Trophoblast cell (in vitro differentiated cells and primary cell): ENCODE measurements around the gene ATL1.

Experiments used
- DNase-seq, 2 donors: peaks; one replicate each; pipeline ENCODE4 v3.0.0-alpha.2; 2016
- H2AFZ ChIP-seq: 2 replicates; pipeline ENCODE4 v1.6.1; 2013; ENCODE audit warnings: low read length, moderate library complexity, mild to moderate bottlenecking; ENCODE audit not compliant: insufficient read depth, poor library complexity
- H2AK5ac ChIP-seq: 2 replicates; pipeline ENCODE4 v1.6.1; 2013; ENCODE audit warnings: mild to moderate bottlenecking, low read length
- H2BK120ac ChIP-seq: 2 replicates; pipeline ENCODE4 v1.6.1; 2013; ENCODE audit warnings: low read length, mild to moderate bottlenecking, moderate library complexity; ENCODE audit not compliant: insufficient read depth, poor library complexity
- H2BK12ac ChIP-seq: 2 replicates; pipeline ENCODE4 v1.6.1; 2013; ENCODE audit warnings: mild to moderate bottlenecking, low read length, moderate library complexity
- H2BK5ac ChIP-seq: 2 replicates; pipeline ENCODE4 v1.6.1; 2013; ENCODE audit warnings: low read length, low read depth, moderate library complexity, mild to moderate bottlenecking; ENCODE audit not compliant: poor library complexity
- H3K14ac ChIP-seq: 2 replicates; pipeline ENCODE4 v1.6.1; 2013; ENCODE audit warnings: mild to moderate bottlenecking, low read length
- H3K18ac ChIP-seq: 2 replicates; pipeline ENCODE4 v1.6.1; 2013; ENCODE audit warnings: mild to moderate bottlenecking, low read length
- H3K23ac ChIP-seq: 2 replicates; pipeline ENCODE4 v1.6.1; 2013; ENCODE audit warnings: low read length
- H3K27ac ChIP-seq: 2 replicates; pipeline ENCODE4 v1.5.1; 2013; ENCODE audit warnings: low read depth, mild to moderate bottlenecking, inconsistent platforms, low read length, moderate library complexity
- H3K27me3 ChIP-seq: 2 replicates; pipeline ENCODE4 v1.6.1; 2013; ENCODE audit warnings: inconsistent platforms, mild to moderate bottlenecking, low read length, moderate library complexity; ENCODE audit not compliant: insufficient read depth
- H3K36me3 ChIP-seq, 2 experiments: 1 replicate in 1 of 2; 2 replicates in 1 of 2; pipeline ENCODE4 v1.6.1; 2013; ENCODE audit warnings: low read length in 2 of 2, mild to moderate bottlenecking in 2 of 2, moderate library complexity in 1 of 2; ENCODE audit not compliant: insufficient read depth in 2 of 2, control insufficient read depth in 1 of 2
- H3K4ac ChIP-seq: 2 replicates; pipeline ENCODE4 v1.6.1; 2013; ENCODE audit warnings: low read depth, mild to moderate bottlenecking, low read length, moderate library complexity
- H3K4me1 ChIP-seq, 2 experiments: 1 replicate in 1 of 2; 2 replicates in 1 of 2; pipeline ENCODE4 v1.6.1; 2013; ENCODE audit warnings: low read length in 2 of 2, mild to moderate bottlenecking in 2 of 2, moderate library complexity in 1 of 2; ENCODE audit not compliant: insufficient read depth in 2 of 2, control insufficient read depth in 1 of 2
- H3K4me2 ChIP-seq: 2 replicates; pipeline ENCODE4 v1.6.1; 2013; ENCODE audit warnings: inconsistent platforms, mild to moderate bottlenecking, low read length, moderate library complexity
- H3K4me3 ChIP-seq: 2 replicates; pipeline ENCODE4 v1.5.1; 2013; ENCODE audit warnings: mild to moderate bottlenecking, low read depth, low read length, inconsistent platforms
- H3K79me1 ChIP-seq: one replicate; pipeline ENCODE4 v1.6.1; 2013; ENCODE audit warnings: low read length
- H3K79me2 ChIP-seq: 2 replicates; pipeline ENCODE4 v1.6.1; 2013; ENCODE audit warnings: low read length, mild to moderate bottlenecking; ENCODE audit not compliant: control insufficient read depth, insufficient read depth, poor library complexity
- H3K9ac ChIP-seq: 2 replicates; pipeline ENCODE4 v1.6.1; 2013; ENCODE audit warnings: mild to moderate bottlenecking, low read length
- H3K9me3 ChIP-seq: 2 replicates; pipeline ENCODE4 v1.6.1; 2013; ENCODE audit warnings: low read depth, mild to moderate bottlenecking, control low read depth, inconsistent platforms, low read length; ENCODE audit not compliant: insufficient read depth
- H4K12ac ChIP-seq: 2 replicates; pipeline ENCODE4 v1.6.1; 2013; ENCODE audit warnings: low read depth, mild to moderate bottlenecking, low read length, moderate library complexity
- H4K8ac ChIP-seq: 2 replicates; pipeline ENCODE4 v1.6.1; 2013; ENCODE audit warnings: low read depth, mild to moderate bottlenecking, low read length, moderate library complexity
- H4K91ac ChIP-seq: one replicate; pipeline ENCODE4 v1.6.1; 2013; ENCODE audit warnings: low read depth, mild to moderate bottlenecking, low read length, moderate library complexity
- WGBS: extraction: QIAGEN DNeasy Blood & Tissue Kit; methylation state at CpG from one replicate; pipeline ENCODE4 v1.1.7; 2013; ENCODE audit warnings: missing lambda C conversion rate; ENCODE audit not compliant: insufficient read length, insufficient coverage; ENCODE audit errors: extremely low coverage; 5-methylcytosine and 5-hydroxymethylcytosine counted together

The ATL1 gene

DNA sequence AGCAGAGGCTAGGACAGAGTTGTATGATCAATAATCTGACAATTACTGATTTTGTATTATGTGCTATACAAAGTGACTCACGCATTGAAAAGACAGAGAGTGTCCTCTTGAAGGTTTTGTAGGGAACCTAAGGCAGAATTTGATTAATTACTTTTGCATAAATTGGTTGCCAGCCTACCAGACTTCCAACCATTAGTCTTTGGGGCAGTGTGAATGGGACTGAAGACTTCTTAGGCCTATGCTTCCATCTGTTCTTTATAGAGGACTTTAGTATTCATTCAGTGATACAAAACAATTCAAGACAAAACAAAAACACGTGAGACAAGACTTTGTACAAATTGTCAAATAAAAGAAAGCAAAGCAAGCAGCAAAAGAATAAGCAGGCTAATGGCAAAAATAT lies 46.5 kb downstream of the ATL1 start:
- no peak for DNase-seq
- Histone ChIP-seq H3K4me3 (no peak overlapping the region), H4K91ac (no peak overlapping the region), H3K18ac (no peak overlapping the region), H3K27ac (no peak overlapping the region), H2BK5ac (no peak overlapping the region), H3K14ac (no peak overlapping the region), H3K9me3 (no peaks in the 10 kb centered on the region), H2AK5ac (no peak overlapping the region), H3K4me2 (no peak overlapping the region), H3K23ac (no peak overlapping the region), H2BK12ac (no peak overlapping the region), H3K4me1 (no peaks in the 10 kb centered on the region), H2AFZ (no peak overlapping the region), H4K8ac (no peak overlapping the region), H3K36me3 (no peaks in the 10 kb centered on the region), H4K12ac (no peak overlapping the region), H2BK120ac (no peak overlapping the region), H3K79me2 (no peaks in the 10 kb centered on the region), H3K4ac (no peak overlapping the region), H3K9ac (no peak overlapping the region), H3K27me3 (no peaks in the 10 kb centered on the region), H3K79me1 (no peaks in the 10 kb centered on the region)
- WGBS = no CpG with 5 or more reads among the region's 2 CpGs

- no peak overlapping the region for H2BK12ac ChIP-seq
- no peak overlapping the region for H3K27ac ChIP-seq
- no peak overlapping the region for H2BK5ac ChIP-seq
- no peak overlapping the region for H3K4me3 ChIP-seq
- H3K79me2 ChIP-seq = no peaks in the 10 kb centered on the region
- no peaks in the 10 kb centered on the region for H3K9me3 ChIP-seq
- H4K8ac ChIP-seq = no peak overlapping the region
- no CpG with 5 or more reads among the region's 3 CpGs for WGBS
- no peak overlapping the region for H3K4me2 ChIP-seq
- H4K12ac ChIP-seq = no peak overlapping the region
- no peak overlapping the region for H3K9ac ChIP-seq
- no peaks in the 10 kb centered on the region for H3K36me3 ChIP-seq
- H3K23ac ChIP-seq = no peak overlapping the region
- no peak overlapping the region for H3K14ac ChIP-seq
- no peak overlapping the region for H2AK5ac ChIP-seq
- H3K18ac ChIP-seq = no peak overlapping the region
- no peak overlapping the region for H2BK120ac ChIP-seq
- no peaks in the 10 kb centered on the region for H3K27me3 ChIP-seq
- H4K91ac ChIP-seq = no peak overlapping the region
- H3K79me1 ChIP-seq = no peaks in the 10 kb centered on the region
- no peaks in the 10 kb centered on the region for H3K4me1 ChIP-seq
- no peak for DNase-seq
- no peak overlapping the region for H3K4ac ChIP-seq
- H2AFZ ChIP-seq = no peak overlapping the region
These were observed 47.2 kb downstream of the ATL1 start for GRCh38 chr14:50607181-50607580.

DNA sequence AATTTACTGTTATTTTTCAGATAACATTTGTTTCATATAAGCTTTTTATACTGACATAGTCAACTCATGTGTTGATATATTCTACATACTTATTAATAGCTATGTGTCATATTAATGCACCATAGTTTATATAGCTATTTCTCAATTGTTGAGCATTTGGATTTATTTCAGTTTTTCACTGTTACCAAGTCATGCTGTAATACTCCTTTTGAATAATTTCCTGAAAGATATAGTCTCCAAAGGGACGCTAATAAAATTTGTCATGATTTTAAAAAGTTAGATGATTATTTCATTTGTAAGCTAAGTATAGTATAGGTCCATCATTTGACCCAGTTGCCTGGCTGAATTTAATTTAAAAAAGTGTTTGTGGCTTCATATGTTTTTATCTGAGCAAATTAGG lies 47.8 kb downstream of the ATL1 start:
- no peak overlapping the region for H3K4me3 ChIP-seq
- no peaks in the 10 kb centered on the region for H3K79me1 ChIP-seq
- H3K79me2 ChIP-seq = no peaks in the 10 kb centered on the region
- no peaks in the 10 kb centered on the region for H3K9me3 ChIP-seq
- no peaks in the 10 kb centered on the region for H3K27me3 ChIP-seq
- no peak overlapping the region for H3K4ac ChIP-seq
- no peak overlapping the region for H3K9ac ChIP-seq
- no peak for DNase-seq
- H2AFZ ChIP-seq = no peak overlapping the region
- no peak overlapping the region for H4K91ac ChIP-seq
- H3K18ac ChIP-seq = no peak overlapping the region
- H3K27ac ChIP-seq = no peak overlapping the region
- WGBS = no CpG with 5 or more reads among the region's 1 CpG
- H3K14ac ChIP-seq = no peak overlapping the region
- H3K4me2 ChIP-seq = no peak overlapping the region
- H3K36me3 ChIP-seq = no peaks in the 10 kb centered on the region
- H4K12ac ChIP-seq = no peak overlapping the region
- H3K23ac ChIP-seq = no peak overlapping the region
- H2BK5ac ChIP-seq = no peak overlapping the region
- no peak overlapping the region for H2BK12ac ChIP-seq
- H3K4me1 ChIP-seq = no peaks in the 10 kb centered on the region
- no peak overlapping the region for H2AK5ac ChIP-seq
- H4K8ac ChIP-seq = no peak overlapping the region
- no peak overlapping the region for H2BK120ac ChIP-seq

DNA sequence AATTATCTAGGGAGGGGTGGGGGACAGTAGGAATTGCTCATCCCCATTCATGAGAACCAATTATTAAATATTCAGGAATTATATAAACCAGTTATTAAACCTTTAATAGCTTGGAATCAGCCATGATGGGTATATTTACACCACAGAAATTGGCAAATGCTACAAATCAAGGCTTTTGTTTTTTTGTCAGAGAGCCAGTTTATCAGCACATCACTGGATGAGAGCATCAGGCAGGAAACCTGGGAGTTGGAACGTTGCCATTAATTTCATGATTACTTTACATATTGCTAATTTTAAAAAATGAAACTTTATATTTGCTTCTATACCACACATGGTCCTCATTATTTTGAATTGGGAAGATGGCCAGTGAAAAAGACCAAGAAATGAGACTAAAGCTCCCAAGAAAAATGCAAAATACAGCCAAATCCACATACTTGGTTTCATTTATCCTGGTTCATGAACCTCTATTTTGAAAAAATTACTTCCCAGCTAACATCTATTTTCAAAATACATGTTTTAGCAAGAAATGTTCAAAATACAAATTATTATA lies 48.4 kb downstream of the ATL1 start:
- Histone ChIP-seq H3K27ac (no peak overlapping the region), H2BK5ac (no peak overlapping the region), H3K4ac (no peak overlapping the region), H4K12ac (no peak overlapping the region), H3K23ac (no peak overlapping the region), H3K36me3 (no peaks in the 10 kb centered on the region), H3K14ac (no peak overlapping the region), H3K79me2 (no peaks in the 10 kb centered on the region), H2AFZ (no peak overlapping the region), H4K8ac (no peak overlapping the region), H3K4me3 (no peak overlapping the region), H3K4me2 (no peak overlapping the region), H2BK120ac (no peak overlapping the region), H3K27me3 (no peaks in the 10 kb centered on the region), H2AK5ac (no peak overlapping the region), H4K91ac (no peak overlapping the region), H3K9ac (no peak overlapping the region), H2BK12ac (no peak overlapping the region), H3K9me3 (no peaks in the 10 kb centered on the region), H3K4me1 (no peaks in the 10 kb centered on the region), H3K79me1 (no peaks in the 10 kb centered on the region), H3K18ac (no peak overlapping the region)
- WGBS = no CpG with 5 or more reads among the region's 1 CpG
- no peak for DNase-seq
